Neuronal stem cell (in vitro differentiated cells): ENCODE data around the gene PPAN.

Experiments used
- DNase-seq: peaks from one replicate; pipeline ENCODE4 v3.0.0-alpha.2; 2013; ENCODE audit warnings: low spot score
- H2AFZ ChIP-seq: one replicate; pipeline ENCODE4 v1.6.1; 2013; ENCODE audit warnings: mild to moderate bottlenecking, low read length, inconsistent platforms
- H2AK5ac ChIP-seq: 2 replicates; pipeline ENCODE4 v1.6.1; 2013; ENCODE audit warnings: low read depth, mild to moderate bottlenecking, inconsistent platforms, low read length, moderate library complexity, mixed read lengths
- H2BK120ac ChIP-seq: 2 replicates; pipeline ENCODE4 v1.6.1; 2013; ENCODE audit warnings: low read depth, mild to moderate bottlenecking, inconsistent platforms, low read length, moderate library complexity, mixed read lengths
- H2BK12ac ChIP-seq: one replicate; pipeline ENCODE4 v1.6.1; 2013; ENCODE audit warnings: low read length, inconsistent platforms
- H2BK15ac ChIP-seq: 2 replicates; pipeline ENCODE4 v1.6.1; 2013; ENCODE audit warnings: mild to moderate bottlenecking, low read length, inconsistent platforms, mixed read lengths
- H2BK5ac ChIP-seq: one replicate; pipeline ENCODE4 v1.6.1; 2013; ENCODE audit warnings: inconsistent platforms, mild to moderate bottlenecking, low read length, moderate library complexity
- H3K14ac ChIP-seq: one replicate; pipeline ENCODE4 v1.6.1; 2013; ENCODE audit warnings: low read length, inconsistent platforms
- H3K18ac ChIP-seq: 2 replicates; pipeline ENCODE4 v1.6.1; 2013; ENCODE audit warnings: low read length, inconsistent platforms
- H3K23ac ChIP-seq: 2 replicates; pipeline ENCODE4 v1.6.1; 2013; ENCODE audit warnings: low read depth, mild to moderate bottlenecking, mixed read lengths, low read length, inconsistent platforms; ENCODE audit not compliant: poor library complexity
- H3K27ac ChIP-seq: replicated peaks from 3 replicates; pipeline ENCODE4 v1.5.1; 2013; ENCODE audit warnings: low read length, inconsistent platforms
- H3K27me3 ChIP-seq, 3 experiments: 2 replicates each; pipeline ENCODE4 v1.6.1; 2013; ENCODE audit warnings: low read length in 3 of 3, mild to moderate bottlenecking in 2 of 3, inconsistent platforms in 1 of 3, low read depth in 1 of 3, mixed read lengths in 1 of 3, moderate library complexity in 1 of 3; ENCODE audit not compliant: control insufficient read depth in 3 of 3, insufficient read depth in 3 of 3
- H3K36me3 ChIP-seq, 2 donors: replicated peaks in 1 of 2; 2 replicates each; pipeline ENCODE4 v1.6.1; 2013; ENCODE audit warnings: low read length in 2 of 2; ENCODE audit not compliant: control insufficient read depth in 2 of 2, insufficient read depth in 2 of 2
- H3K4ac ChIP-seq: 2 replicates; pipeline ENCODE4 v1.6.1; 2013; ENCODE audit warnings: inconsistent platforms, mild to moderate bottlenecking, low read length, moderate library complexity
- H3K4me1 ChIP-seq, 2 donors: 1 replicate in 1 of 2; 2 replicates in 1 of 2; pipeline ENCODE4 v1.6.1; 2013; ENCODE audit warnings: low read length in 2 of 2, low read depth in 1 of 2; ENCODE audit not compliant: control insufficient read depth in 2 of 2, insufficient read depth in 1 of 2
- H3K4me2 ChIP-seq: one replicate; pipeline ENCODE4 v1.6.1; 2013; ENCODE audit warnings: mild to moderate bottlenecking, low read length, inconsistent platforms; ENCODE audit not compliant: insufficient read depth, poor library complexity, severe bottlenecking
- H3K4me3 ChIP-seq, 2 donors: 2 replicates each; pipeline ENCODE4 v1.5.1; 2013; ENCODE audit warnings: low read length in 2 of 2, mild to moderate bottlenecking in 2 of 2, inconsistent platforms in 1 of 2, moderate library complexity in 1 of 2
- H3K79me1 ChIP-seq: one replicate; pipeline ENCODE4 v1.6.1; 2013; ENCODE audit warnings: low read depth, mild to moderate bottlenecking, inconsistent platforms, low read length, moderate library complexity
- H3K9ac ChIP-seq: one replicate; pipeline ENCODE4 v1.6.1; 2013; ENCODE audit warnings: mild to moderate bottlenecking, low read depth, low read length, inconsistent platforms; ENCODE audit not compliant: poor library complexity
- H3K9me3 ChIP-seq, 2 donors: replicated peaks in 1 of 2; 2 replicates each; pipeline versions ENCODE3 to v1.6.1; 2013; ENCODE audit warnings: low read length in 2 of 2, mild to moderate bottlenecking in 2 of 2, inconsistent platforms in 1 of 2, low read depth in 1 of 2, mixed read lengths in 1 of 2, moderate library complexity in 1 of 2; ENCODE audit not compliant: control insufficient read depth in 2 of 2, insufficient read depth in 1 of 2
- H4K8ac ChIP-seq: one replicate; pipeline ENCODE4 v1.6.1; 2013; ENCODE audit warnings: low read depth, mild to moderate bottlenecking, inconsistent platforms, low read length, moderate library complexity
- H4K91ac ChIP-seq: one replicate; pipeline ENCODE4 v1.6.1; 2013; ENCODE audit warnings: low read length, low read depth, mild to moderate bottlenecking, inconsistent platforms; ENCODE audit not compliant: poor library complexity
- WGBS, 2 donors: extraction: QIAGEN DNeasy Blood & Tissue Kit; methylation state at CpG; one replicate each; pipeline ENCODE4 v1.1.7; 2013; ENCODE audit warnings: missing lambda C conversion rate in 2 of 2, mixed read lengths in 1 of 2; ENCODE audit not compliant: insufficient read length in 2 of 2, insufficient replicate concordance in 1 of 2; ENCODE audit errors: extremely low coverage in 2 of 2; 5-methylcytosine and 5-hydroxymethylcytosine counted together

The PPAN gene

GRCh38 chr19:10079031-10079453 is 27.1 kb upstream of the PPAN start:
- no peak overlapping the region for H2AFZ ChIP-seq
- no CpG with 5 or more reads among the region's 7 CpGs for WGBS, 2 donors
- no peaks in the 10 kb centered on the region for H3K4me1 ChIP-seq
- DNase-seq, result no peak
- no peak overlapping the region for H2AK5ac ChIP-seq
- no peak overlapping the region for H4K91ac ChIP-seq
- H3K36me3 ChIP-seq, result no peaks in the 10 kb centered on the region
- no peak overlapping the region for H4K8ac ChIP-seq
- no peak overlapping the region for H3K23ac ChIP-seq
- no peaks in the 10 kb centered on the region for H3K27me3 ChIP-seq
- H2BK12ac ChIP-seq, result no peak overlapping the region
- peaks cover 0 to 2% of the 10 kb centered on the region in 2 donors for H3K9me3 ChIP-seq
- no peak overlapping the region for H3K4me2 ChIP-seq
- H3K79me1 ChIP-seq, result no peaks in the 10 kb centered on the region
- no peak overlapping the region for H3K4ac ChIP-seq
- no peak overlapping the region for H3K4me3 ChIP-seq
- H2BK5ac ChIP-seq, result no peak overlapping the region
- no peak overlapping the region for H3K27ac ChIP-seq
- no peak overlapping the region for H2BK120ac ChIP-seq
- H3K14ac ChIP-seq, result no peak overlapping the region
- H2BK15ac ChIP-seq, result no peak overlapping the region
- H3K18ac ChIP-seq, result no peak overlapping the region
- no peak overlapping the region for H3K9ac ChIP-seq

- Histone ChIP-seq H3K4me3 (no peak overlapping the region), H3K9me3 (peaks cover 0 to 1% of the 10 kb centered on the region in 2 donors), H3K18ac (no peak overlapping the region), H3K9ac (no peak overlapping the region), H4K91ac (no peak overlapping the region), H2AK5ac (no peak overlapping the region), H2BK12ac (no peak overlapping the region), H3K27me3 (peaks cover 8 to 28% (median 8%) of the 10 kb centered on the region in 3 experiments), H3K4me2 (no peak overlapping the region), H4K8ac (no peak overlapping the region), H3K27ac (no peak overlapping the region), H3K4me1 (peaks cover 0 to 2% of the 10 kb centered on the region in 2 donors), H3K79me1 (no peaks in the 10 kb centered on the region), H3K4ac (no peak overlapping the region), H2BK120ac (no peak overlapping the region), H3K36me3 (no peaks in the 10 kb centered on the region), H2BK15ac (no peak overlapping the region), H2AFZ (no peak overlapping the region), H2BK5ac (no peak overlapping the region), H3K14ac (no peak overlapping the region), H3K23ac (no peak overlapping the region)
- DNase-seq, result no peak
- WGBS, 2 donors, result no CpG with 5 or more reads among the region's 9 CpGs
Observed at GRCh38 chr19:10083911-10084310, 22.3 kb upstream of the PPAN start.

- no peak overlapping the region for H2BK12ac ChIP-seq
- WGBS, 2 donors, result no CpG with 5 or more reads among the region's 3 CpGs
- H3K79me1 ChIP-seq, result no peaks in the 10 kb centered on the region
Observed at GRCh38 chr19:10084803-10085202, 21.4 kb upstream of the PPAN start.

GRCh38 chr19:10085641-10086590 is 20.2 kb upstream of the PPAN start, which contains the start of gene SHFL:
TSS of gene SHFL (plus strand) at chr19:10086317. CDS start at chr19:10086428, 111 bp downstream.
- Histone ChIP-seq H3K4ac (no peak within 1 kb of the TSS), H3K27ac (no peak within 1 kb of the TSS), H2BK15ac (peak within 1 kb of the TSS; percentile 58), H3K27me3 (peaks cover 8 to 28% (median 8%) of the 10 kb centered on the region in 3 experiments), H2BK120ac (no peak within 1 kb of the TSS), H3K14ac (peak within 1 kb of the TSS; percentile 21), H3K9me3 (peaks cover 0 to 1% of the 10 kb centered on the region in 2 donors), H2AFZ (peak within 1 kb of the TSS; percentile 99), H4K8ac (no peak within 1 kb of the TSS), H3K79me1 (no peaks in the 10 kb centered on the region), H3K9ac (peak within 1 kb of the TSS; percentile 84), H2BK5ac (no peak within 1 kb of the TSS), H3K18ac (peak within 1 kb of the TSS; percentile 90), H2AK5ac (peak within 1 kb of the TSS; percentile 63), H3K23ac (no peak within 1 kb of the TSS), H4K91ac (no peak within 1 kb of the TSS), H3K4me3 (peak within 1 kb of the TSS; percentile 69 to 84), H2BK12ac (peak within 1 kb of the TSS; percentile 63), H3K4me2 (peak within 1 kb of the TSS; percentile 91), H3K36me3 (no peaks in the 10 kb centered on the region), H3K4me1 (peaks cover 0 to 2% of the 10 kb centered on the region in 2 donors)
- no CpG with 5 or more reads among the region's 81 CpGs for WGBS, 2 donors
- DNase-seq, result peak; percentile 39

More at GRCh38 chr19:10084803-10085202, 21.4 kb upstream of the PPAN start:
- H4K91ac ChIP-seq, result no peak overlapping the region
- H3K4me1 ChIP-seq, result peaks cover 0 to 2% of the 10 kb centered on the region in 2 donors
- no peaks in the 10 kb centered on the region for H3K36me3 ChIP-seq
- no peak overlapping the region for H3K4me2 ChIP-seq
- H3K9ac ChIP-seq, result no peak overlapping the region
- no peak overlapping the region for H3K4me3 ChIP-seq
- H3K27ac ChIP-seq, result no peak overlapping the region
- peaks cover 0 to 1% of the 10 kb centered on the region in 2 donors for H3K9me3 ChIP-seq
- H2BK120ac ChIP-seq, result no peak overlapping the region
- no peak overlapping the region for H3K14ac ChIP-seq
- H2BK15ac ChIP-seq, result no peak overlapping the region
- peaks cover 8 to 28% (median 8%) of the 10 kb centered on the region in 3 experiments for H3K27me3 ChIP-seq
- DNase-seq, result no peak
- H3K4ac ChIP-seq, result no peak overlapping the region
- H3K18ac ChIP-seq, result no peak overlapping the region
- H2AK5ac ChIP-seq, result no peak overlapping the region
- H3K23ac ChIP-seq, result no peak overlapping the region
- H2BK5ac ChIP-seq, result no peak overlapping the region
- H2AFZ ChIP-seq, result no peak overlapping the region
- no peak overlapping the region for H4K8ac ChIP-seq
